Measurements from ENCODE around the gene TLE5.

DNA sequence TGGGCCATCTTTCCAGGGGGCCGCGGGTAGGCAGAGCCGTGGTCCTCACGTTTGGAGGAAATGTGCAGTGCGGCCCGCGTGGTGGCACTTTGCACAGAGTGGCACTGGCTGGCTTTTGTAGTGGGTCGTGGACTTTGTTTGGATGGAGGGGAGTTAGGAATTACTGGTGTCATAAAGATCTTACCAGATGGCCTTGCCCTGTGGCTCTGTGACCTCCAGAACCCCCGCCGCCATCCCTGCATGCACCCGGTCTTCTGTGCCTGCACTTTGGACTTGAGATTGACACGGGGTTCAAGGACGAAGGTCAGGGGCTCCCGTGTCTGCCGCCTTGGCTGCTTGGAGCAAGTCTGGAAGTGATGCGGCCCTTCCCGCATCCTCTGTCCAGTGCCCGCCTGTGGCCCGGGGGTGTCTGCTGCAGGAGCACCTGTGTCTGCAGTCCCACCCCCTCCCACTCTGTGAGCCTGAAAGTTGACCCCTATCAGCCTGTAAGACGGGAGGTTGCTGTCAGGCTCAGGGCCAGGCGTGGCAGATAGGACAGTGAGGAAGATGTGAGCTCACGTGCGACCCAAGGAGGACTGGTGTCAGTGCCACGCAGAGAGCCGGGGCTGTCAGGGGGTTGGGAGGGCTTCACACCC, 34.1 kb upstream of the TLE5 start:
- TF ChIP-seq, protein P1, sequence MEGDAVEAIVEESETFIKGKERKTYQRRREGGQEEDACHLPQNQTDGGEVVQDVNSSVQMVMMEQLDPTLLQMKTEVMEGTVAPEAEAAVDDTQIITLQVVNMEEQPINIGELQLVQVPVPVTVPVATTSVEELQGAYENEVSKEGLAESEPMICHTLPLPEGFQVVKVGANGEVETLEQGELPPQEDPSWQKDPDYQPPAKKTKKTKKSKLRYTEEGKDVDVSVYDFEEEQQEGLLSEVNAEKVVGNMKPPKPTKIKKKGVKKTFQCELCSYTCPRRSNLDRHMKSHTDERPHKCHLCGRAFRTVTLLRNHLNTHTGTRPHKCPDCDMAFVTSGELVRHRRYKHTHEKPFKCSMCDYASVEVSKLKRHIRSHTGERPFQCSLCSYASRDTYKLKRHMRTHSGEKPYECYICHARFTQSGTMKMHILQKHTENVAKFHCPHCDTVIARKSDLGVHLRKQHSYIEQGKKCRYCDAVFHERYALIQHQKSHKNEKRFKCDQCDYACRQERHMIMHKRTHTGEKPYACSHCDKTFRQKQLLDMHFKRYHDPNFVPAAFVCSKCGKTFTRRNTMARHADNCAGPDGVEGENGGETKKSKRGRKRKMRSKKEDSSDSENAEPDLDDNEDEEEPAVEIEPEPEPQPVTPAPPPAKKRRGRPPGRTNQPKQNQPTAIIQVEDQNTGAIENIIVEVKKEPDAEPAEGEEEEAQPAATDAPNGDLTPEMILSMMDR (IDR thresholded peaks at IDR 0.05; ENCODE audit: poor library complexity), result no peak
- TF ChIP-seq EZH2 (IDR thresholded peaks at IDR 0.05; ENCODE audit: borderline replicate concordance), result no peak

Data from hepatocyte (in vitro differentiated cells).